Stimulated activated naive CD8-positive, alpha-beta T cell treated with anti-CD3 and anti-CD28 coated beads, Interleukin-15, Interleukin-2, amounts not matched to agents 100 U/mL and 50 U/mL, for 24 hours (primary cell): ENCODE data around the gene TAF6.
"Not testable (repeated sequence)": the region's sequence is repeated elsewhere in the genome, so short reads cannot be mapped to it uniquely, and the experiment has no call there.

Source experiments
- ATAC-seq: fragments of 150-1000 bp; cut with Tn5 transposase; one replicate; pipeline ENCODE4 v1.10.0; 2021
- DNase-seq: peaks from one replicate; pipeline ENCODE4 v3.0.0; 2021

The TAF6 gene

DNA sequence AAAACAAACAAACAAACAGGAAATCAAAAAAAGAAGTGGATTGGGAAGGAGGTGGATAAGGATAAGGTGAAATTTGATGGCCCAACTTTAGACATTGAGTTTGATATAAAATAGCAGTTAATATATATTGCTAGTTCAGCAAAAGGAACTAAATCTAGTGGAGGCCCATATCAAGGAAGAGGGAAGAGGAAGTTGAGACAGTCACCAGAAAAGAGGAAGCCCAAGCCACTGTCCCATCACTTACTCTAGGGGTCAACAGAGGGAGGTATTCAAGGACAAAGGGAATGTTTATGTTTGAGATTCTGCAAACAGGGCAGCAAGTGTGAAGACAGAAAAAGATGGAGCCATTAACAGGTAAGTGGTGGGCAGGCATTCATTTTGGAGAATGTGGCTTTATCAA is 33.2 kb upstream of the TAF6 start:
- ATAC-seq (no peak), DNase-seq (no peak)

DNA sequence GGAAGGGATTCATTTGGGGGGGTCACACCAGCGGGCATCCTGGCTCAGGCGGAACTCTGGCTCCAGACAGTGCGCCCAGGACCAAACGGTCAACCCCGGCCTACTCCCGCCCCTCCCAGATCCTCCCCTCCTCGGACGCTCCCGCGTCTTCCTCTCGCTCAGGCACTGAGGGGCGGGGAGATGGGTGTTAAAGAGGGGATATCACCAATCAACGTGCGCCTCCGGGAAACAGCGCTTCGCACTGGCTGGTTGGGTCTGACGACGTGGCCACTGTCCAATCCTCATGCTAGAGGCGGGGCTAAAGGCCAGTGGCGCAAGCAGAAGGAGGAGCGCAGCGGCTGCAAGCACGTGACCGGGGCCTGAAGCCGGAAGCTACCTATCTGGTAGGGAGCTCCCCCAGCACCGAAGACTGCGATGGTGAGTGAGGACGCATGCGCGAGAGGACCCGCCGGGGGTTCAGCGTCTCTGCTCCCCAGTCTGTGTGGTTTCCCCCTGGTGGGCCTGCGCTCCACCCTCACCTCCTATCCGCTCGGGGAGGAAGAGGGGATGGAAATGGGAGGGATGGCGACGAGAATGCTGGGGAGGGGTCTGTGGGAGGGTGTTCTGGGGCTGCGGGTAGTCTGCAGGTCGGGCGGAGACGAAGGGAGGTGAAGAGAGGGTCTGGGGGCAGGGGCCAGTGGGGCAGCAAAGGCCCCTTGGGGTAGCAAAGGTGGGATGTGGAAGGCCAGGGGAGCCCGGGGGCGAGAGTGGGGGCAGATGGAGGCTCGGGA is 29.6 kb upstream of the TAF6 start, which contains the start of gene LAMTOR4:
TSS of gene LAMTOR4 (plus strand) at position 360 of the 770 bp plus-strand sequence. CDS start at position 415, 55 bp downstream.
- DNase-seq: peak; percentile 98

DNA sequence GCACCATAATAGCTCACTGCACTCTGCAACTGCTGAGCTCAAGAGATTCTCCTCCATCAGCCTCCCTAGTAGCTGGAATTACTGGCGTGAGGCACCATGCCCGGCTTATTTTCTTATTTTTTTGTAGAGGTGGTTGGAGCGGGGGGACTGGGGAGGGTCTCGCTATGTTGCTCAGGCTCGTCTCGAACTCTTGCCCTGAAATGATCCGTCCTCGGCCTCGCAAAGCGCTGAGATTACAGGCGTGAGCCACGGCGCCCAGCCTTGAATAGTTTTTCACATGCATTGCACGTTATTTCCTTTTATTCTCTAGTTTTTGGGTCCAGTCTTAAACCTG is 29.0 kb upstream of the TAF6 start:
- ATAC-seq: no peak
- DNase-seq: no peak

More for the DNA sequence above, 29.6 kb upstream of the TAF6 start, which contains the start of gene LAMTOR4:
- ATAC-seq: peak; percentile 98

DNA sequence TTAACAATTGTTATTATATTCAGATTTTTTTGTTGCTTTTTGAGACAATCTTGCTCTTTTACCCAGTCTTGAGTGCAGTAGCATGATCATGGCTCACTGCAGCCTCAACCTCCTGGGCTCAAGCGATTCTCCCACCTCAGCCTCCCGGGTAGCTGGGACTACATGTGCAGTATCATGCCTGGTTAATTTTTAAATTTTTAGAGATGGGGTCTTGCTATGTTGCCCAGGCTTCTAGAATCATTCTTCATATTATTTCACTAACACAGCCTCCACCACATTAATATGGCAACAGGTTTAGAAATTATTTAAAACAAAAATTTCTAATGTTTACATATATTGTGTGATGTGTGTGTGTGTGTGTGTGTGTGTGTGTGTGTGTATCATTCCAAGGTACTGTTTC is 28.1 kb upstream of the TAF6 start:
- ATAC-seq: no peak
- no peak for DNase-seq

DNA sequence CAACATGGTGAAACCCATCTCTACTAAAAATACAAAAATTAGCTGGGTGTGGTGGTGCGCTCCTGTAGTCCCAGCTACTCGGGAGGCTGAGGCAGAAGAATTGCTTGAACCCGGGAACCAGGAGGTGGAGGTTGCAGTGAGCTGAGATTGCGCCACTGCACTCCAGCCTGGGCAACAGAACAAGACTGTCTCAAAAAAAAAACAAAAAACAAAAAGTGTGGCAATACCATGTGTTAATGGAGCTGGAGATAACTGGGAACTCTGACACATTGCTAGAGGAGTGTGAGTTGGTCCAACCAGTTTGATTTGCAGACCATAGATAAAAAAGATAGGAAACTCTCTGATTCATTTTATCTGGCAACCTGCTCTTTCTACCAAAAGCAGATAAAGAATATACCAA is 27.2 kb upstream of the TAF6 start:
- not testable (repeated sequence) for DNase-seq, ATAC-seq

DNA sequence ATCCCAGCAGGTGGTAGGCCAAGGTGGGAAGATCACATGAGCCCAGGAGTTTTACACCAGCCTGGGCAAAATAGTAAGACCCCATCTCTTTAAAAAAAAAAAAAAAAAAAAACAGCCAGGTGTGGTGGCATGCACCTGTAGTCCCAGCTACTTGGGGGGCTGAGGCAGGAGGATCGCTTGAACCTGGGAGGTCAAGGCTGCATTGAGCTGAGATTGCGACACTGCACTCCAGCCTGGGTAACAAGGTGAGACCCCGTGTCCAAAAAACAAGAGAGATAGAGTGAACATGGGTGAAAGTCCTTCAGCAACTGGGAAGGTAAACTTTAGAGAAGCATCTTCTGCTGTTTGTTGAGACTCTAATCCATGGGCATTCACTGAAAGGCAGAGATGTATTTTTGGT is 23.3 kb upstream of the TAF6 start:
- DNase-seq (no peak), ATAC-seq (no peak)

DNA sequence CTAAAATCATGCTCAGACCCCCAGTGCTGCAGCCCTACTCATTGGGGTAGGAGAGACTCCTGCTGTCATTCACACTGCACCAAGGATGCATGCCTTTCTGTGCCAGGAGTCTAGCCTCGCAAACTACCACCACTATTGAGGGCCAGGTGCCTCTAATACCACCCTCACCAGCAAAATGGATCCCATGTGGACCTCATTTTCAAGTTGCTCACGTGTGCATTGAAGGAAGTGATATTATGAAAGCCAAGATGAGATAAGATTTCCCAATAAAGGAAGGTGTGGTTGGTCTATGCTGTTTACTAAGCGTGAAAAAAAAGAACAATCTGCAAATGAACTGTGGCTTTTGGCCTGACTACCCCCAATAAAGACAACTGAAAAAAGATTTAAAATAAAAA is 22.4 kb upstream of the TAF6 start:
- DNase-seq (no peak), ATAC-seq (no peak)

GRCh38 chr7:100137851-100138760 is 18.9 kb upstream of the TAF6 start:
- DNase-seq: no peak
- ATAC-seq: no peak

DNA sequence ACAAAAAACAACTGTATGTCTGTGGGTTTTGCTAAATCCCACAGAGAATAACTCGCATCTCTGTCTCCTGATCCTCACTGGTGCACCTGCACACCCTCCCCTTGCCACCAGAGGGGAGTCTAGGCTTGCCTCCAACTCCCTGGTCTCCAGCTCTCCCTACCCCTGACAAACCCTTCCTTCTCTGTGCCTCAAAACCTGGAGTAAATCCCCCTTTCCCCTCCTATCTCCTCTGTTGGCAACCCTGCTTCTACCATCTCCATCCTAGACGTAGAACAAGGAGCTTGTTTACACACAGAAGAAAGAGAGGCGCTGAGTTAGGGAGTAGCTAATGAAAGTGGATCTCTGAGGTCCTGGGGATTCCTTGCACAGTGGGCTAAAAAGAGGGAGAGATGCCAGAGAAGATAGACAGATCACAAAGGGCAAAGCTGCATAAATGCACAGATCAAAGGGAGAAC is 13.6 kb upstream of the TAF6 start:
- ATAC-seq: peak; percentile 84
- DNase-seq: peak; percentile 72

DNA sequence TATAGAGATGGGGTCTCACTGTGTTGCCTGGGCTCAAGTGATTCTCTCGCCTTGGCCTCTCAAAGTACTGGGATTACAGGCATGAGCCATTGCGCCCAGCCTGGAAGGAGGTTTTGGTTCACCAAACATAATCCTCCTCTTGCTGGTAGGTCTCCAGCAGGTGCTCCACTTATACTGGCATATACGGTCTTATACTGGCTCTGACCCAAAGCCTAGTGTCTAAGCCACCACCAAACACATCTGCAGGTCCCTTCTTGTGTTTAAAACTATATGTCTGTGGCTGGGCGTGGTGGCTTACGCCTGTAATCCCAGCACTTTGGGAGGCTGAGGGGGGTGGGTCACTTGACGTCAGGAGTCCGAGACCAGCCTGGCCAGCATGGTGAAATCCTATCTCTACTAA is 13.0 kb upstream of the TAF6 start:
- DNase-seq (no peak), ATAC-seq (no peak)

DNA sequence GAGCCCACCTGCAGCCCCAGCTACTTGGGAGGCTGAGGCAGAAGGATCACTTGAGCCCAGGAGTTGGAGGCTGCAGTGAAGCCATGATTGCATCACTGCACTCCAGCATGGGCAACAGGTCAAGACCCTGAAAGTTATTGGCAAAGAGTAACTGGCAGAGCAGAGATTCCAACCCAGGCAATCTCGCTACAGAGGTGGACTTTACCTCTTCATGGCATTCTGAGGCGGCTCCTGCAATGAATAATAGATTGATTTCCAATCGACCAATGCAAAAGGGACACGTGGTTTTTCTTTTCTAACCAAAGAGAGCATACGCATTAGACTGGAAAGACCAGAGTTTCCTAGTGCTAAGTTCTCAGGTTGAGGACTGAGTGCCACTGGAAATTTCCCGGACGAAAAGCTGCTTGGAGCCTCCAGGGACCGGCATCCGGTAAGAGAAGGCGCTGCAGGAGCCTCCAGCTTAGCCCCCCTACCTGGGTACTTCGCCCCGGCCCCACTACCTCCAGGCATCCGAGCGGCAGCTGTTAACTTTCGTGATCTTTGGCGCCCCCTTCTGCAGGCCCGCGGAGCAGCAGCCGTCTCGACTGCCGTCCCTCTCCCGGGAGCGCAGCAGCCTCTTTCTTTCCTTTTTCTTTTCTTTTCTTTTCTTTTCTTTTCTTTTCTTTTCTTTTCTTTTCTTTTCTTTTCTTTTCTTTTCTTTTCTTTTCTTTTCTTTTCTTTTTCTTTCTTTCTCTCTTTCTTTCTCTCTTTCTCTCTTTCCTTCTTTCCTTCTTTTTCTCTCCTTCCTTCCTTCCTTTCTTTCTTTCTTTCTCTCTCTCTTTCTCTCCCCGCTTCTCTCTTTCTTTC is 11.7 kb upstream of the TAF6 start:
- ATAC-seq: no peak
- DNase-seq: peak; percentile 91

GRCh38 chr7:100130220-100130607 is 11.1 kb upstream of the TAF6 start:
- ATAC-seq, DNase-seq: not testable (repeated sequence)

DNA sequence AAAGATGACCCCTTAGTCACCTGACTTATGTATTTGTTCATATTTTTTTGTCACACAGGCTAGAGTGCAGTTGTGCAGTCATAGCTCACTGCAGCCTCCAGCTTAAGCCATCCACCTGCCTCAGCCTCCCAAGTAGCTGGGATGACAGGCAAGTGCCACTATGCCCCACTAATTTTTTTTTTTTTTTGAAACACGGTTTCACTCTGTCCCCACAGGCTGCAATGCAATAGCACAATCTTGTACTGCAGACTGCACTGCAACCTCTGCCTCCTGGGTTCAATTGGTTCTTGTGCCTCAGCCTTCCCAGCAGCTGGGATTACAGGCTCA is 9.4 kb upstream of the TAF6 start:
- no peak for DNase-seq
- ATAC-seq: no peak

- ATAC-seq (peak; percentile 7), DNase-seq (peak; percentile 40)
These were observed 8.9 kb upstream of the TAF6 start for GRCh38 chr7:100127866-100128636.

DNA sequence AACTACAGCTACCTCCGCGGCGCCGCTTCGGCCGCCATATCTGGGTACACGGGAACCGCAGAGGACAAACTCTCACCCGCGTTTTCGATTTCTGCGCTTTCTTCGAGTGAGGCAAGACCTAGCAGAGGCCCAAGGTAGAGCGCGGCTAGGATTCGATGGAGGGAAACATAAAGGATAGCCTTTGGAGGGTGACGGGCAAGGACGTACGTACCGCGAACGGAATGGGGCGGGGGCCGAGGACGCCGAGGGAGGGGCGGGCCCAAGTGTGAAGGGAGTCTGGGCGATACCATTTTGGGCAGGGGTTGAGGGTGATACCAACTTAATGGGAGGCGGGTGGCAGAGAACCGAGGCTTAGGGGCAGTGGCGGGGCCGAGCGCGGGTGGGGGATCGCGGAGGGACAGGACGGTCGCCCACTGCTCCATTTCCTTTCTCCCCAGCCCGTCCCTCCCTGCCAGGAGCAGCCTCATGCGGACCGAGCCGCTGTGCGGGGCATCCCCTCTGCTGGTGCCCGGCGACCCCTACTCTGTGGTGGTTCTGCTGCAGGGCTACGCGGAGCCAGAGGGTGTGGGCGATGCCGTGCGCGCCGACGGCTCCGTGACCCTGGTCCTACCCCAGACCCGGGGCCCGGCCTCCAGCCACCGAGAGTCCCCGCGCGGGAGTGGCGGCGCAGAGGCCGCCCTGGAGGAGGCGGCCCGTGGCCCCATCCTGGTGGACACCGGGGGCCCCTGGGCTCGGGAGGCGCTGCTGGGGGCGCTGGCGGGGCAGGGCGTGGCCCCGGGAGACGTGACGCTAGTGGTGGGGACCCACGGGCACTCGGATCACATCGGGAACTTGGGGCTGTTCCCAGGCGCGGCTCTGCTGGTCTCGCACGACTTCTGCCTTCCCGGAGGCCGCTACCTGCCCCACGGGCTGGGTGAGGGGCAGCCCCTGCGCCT is 8.0 kb upstream of the TAF6 start, which contains the start of gene MBLAC1:
TSS of gene MBLAC1 (plus strand) at position 37 of the 935 bp plus-strand sequence. CDS start at position 466, 429 bp downstream.
- ATAC-seq (peak; percentile 81), DNase-seq (peak; percentile 91)

- DNase-seq: no peak
- ATAC-seq: peak; percentile 11
These were observed 7.2 kb upstream of the TAF6 start for GRCh38 chr7:100126239-100126930.

- DNase-seq (no peak), ATAC-seq (no peak)
These were observed 5.4 kb upstream of the TAF6 start for GRCh38 chr7:100124301-100125230.

DNA sequence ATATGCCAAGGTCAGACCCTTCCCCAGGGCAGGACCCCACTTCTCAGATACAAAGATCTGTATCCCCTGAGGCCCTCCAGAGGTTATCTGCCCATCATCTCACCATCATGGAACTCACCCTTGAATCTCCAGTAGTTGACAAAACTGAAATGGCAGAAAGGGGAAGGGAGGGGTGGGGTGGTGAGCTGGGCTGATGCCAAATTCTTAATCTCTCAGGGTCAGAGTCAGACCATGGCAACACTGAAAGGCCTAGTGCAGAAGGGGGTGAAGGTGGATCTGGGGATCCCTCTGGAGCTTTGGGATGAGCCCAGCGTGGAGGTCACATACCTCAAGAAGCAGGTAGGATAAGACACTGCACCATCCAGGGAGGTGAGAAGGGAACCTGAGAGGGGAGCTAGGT is 3.4 kb upstream of the TAF6 start:
- ATAC-seq (no peak), DNase-seq (no peak)

- ATAC-seq: no peak
- DNase-seq: no peak
These were observed 2.9 kb upstream of the TAF6 start for GRCh38 chr7:100122067-100122466.
